Ishikawa (cell line): ENCODE data around the gene KRTAP5-1.

Experiments
- CEBPB ChIP-seq: IDR thresholded peaks from 2 replicates; pipeline ENCODE4 v1.6.1; 2012
- CREB1 ChIP-seq: IDR thresholded peaks from 2 replicates; pipeline ENCODE4 v1.6.1; 2012; ENCODE audit warnings: low read depth
- EGR1 ChIP-seq: IDR thresholded peaks from 2 replicates; pipeline ENCODE4 v1.6.1; 2012
- EP300 ChIP-seq: IDR thresholded peaks from 2 replicates; pipeline ENCODE4 v1.6.1; 2012; ENCODE audit warnings: borderline replicate concordance
- FOXM1 ChIP-seq: IDR thresholded peaks from 2 replicates; pipeline ENCODE4 v1.6.1; 2012; ENCODE audit warnings: low read depth, borderline replicate concordance
- MAX ChIP-seq: IDR thresholded peaks from 2 replicates; pipeline ENCODE4 v1.6.1; 2012
- NFIC ChIP-seq: IDR thresholded peaks from 2 replicates; pipeline ENCODE4 v1.6.1; 2012
- RAD21 ChIP-seq: IDR thresholded peaks from 2 replicates; pipeline ENCODE4 v1.6.1; 2012; ENCODE audit warnings: low read depth
- REST ChIP-seq: IDR thresholded peaks from 2 replicates; pipeline ENCODE4 v1.6.1; 2012; ENCODE audit warnings: low read depth, mild to moderate bottlenecking
- TAF1 ChIP-seq: IDR thresholded peaks from 2 replicates; pipeline ENCODE4 v1.6.1; 2012; ENCODE audit warnings: low read depth, mild to moderate bottlenecking
- TCF12 ChIP-seq: IDR thresholded peaks from 2 replicates; pipeline ENCODE4 v1.6.1; 2012; ENCODE audit warnings: low read depth
- TEAD4 ChIP-seq: IDR thresholded peaks from 2 replicates; pipeline ENCODE4 v1.6.1; 2012
- USF1 ChIP-seq: IDR thresholded peaks from 2 replicates; pipeline ENCODE4 v1.6.1; 2012
- YY1 ChIP-seq: IDR thresholded peaks from 2 replicates; pipeline ENCODE4 v1.6.1; 2012; ENCODE audit warnings: low read depth
- ZBTB7A ChIP-seq: IDR thresholded peaks from 2 replicates; pipeline ENCODE4 v1.6.1; 2012; ENCODE audit warnings: low read depth

The KRTAP5-1 gene

GRCh38 chr11:1571760-1572196 is 13.3 kb downstream of the KRTAP5-1 start:
- TF ChIP-seq YY1 (no peak), ZBTB7A (no peak; the same call in 1 of the 2 replicates), TAF1 (no peak), CEBPB (no peak), EP300 (no peak), REST (no peak), RAD21 (no peak), NFIC (no peak)

- TF ChIP-seq NFIC (no peak), USF1 (no peak), ZBTB7A (peak; percentile 42; the same call in 1 of the 2 replicates), REST (no peak)
These were observed 14.0 kb downstream of the KRTAP5-1 start for GRCh38 chr11:1570896-1571759.

GRCh38 chr11:1570531-1570895 is 14.6 kb downstream of the KRTAP5-1 start:
- TF ChIP-seq USF1, result peak; percentile 70
- no peak for TF ChIP-seq EGR1
- no peak for TF ChIP-seq FOXM1

GRCh38 chr11:1570001-1570453 is 15.1 kb downstream of the KRTAP5-1 start:
- no peak for TF ChIP-seq CEBPB
- TF ChIP-seq TEAD4, result no peak
- TF ChIP-seq USF1, result no peak
- no peak for TF ChIP-seq FOXM1
- no peak for TF ChIP-seq EP300
- no peak for TF ChIP-seq TCF12
- no peak for TF ChIP-seq YY1
- no peak for TF ChIP-seq NFIC
- no peak for TF ChIP-seq TAF1
- no peak for TF ChIP-seq EGR1
- no peak for TF ChIP-seq RAD21
- no peak for TF ChIP-seq CREB1
- TF ChIP-seq ZBTB7A, result no peak
- no peak for TF ChIP-seq MAX
- TF ChIP-seq REST, result no peak
